Embryonic facial prominence (tissue), 1 donor: ENCODE data around the gene CDKN3.
"Not testable (repeated sequence)": the region's sequence is repeated elsewhere in the genome, so short reads cannot be mapped to it uniquely, and the experiment has no call there.

Experiments
- DNase-seq: peaks from one replicate; pipeline ENCODE4 v3.0.0-alpha.2; 2016; ENCODE audit errors: extremely low spot score

Gene CDKN3

DNA sequence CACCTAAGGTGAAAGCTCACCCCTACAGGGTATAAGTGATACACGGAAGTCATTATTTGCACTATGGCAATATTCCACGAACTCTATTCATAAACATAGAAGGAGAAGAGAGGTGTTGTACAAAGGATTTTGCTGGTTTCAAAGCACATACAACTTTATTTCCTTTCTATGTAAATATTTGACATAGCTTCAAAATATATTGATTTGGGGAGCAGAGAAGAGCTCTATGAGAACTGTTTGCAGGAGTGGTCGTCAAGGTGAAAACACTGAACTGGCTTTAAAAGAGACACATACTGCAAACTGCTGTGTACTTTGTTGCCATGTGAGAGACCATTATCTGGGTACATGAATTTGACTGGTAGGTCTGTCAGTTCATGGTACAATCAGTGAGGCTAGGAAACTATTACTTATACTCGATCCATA lies 27.7 kb downstream of the CDKN3 start:
- no peak for DNase-seq

DNA sequence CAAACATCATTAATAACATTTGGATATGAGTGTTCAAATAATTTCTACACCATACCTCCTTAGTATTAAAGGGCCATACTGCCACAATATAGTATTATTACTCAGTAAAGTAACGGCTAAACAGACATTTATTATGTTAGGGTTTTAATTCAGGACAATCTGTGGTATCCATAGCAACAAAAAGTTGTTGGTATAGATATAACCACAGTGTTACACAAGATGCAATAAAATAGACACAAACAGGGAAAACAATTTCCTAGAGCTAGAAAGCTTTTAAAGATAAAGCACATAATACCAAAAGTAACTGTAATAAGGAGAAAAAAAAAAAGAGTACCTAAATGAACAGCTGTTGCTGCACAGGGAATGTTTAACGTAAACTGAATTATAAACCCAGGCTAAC lies 28.3 kb downstream of the CDKN3 start:
- DNase-seq: no peak

DNA sequence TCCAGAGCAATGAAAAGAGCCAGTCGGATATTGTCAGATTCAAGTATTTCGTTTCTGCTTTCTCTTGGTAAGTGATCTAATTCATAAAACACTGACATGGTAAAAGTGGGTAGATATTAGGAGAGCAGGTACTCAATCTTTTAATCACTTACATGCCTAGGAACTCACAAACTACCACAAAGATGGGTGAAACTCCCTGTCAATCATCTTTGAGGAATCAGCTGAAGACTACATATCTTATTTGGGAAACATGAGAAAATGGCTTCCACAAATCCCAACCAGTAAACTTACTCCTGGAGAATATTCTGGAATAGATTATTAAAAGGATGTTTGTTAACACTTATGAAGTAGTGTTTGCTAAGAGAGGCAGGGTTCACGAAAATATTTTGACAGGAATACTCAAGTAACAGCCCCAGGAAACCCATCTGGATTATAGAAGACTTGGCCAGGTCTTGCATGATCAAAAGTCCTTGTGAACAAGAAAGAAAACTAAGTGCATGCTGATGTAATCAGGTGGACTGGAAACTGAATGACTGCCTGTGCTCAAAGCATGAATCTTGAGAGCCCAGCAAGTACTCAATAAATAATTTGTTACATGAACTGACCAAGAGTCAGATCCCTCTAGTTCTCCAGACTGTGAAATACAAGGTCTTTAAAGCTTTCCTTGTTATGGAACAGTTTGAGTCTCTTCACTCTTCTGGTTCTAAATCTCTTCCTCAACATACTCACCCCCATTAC lies 28.9 kb downstream of the CDKN3 start:
- no peak for DNase-seq

DNA sequence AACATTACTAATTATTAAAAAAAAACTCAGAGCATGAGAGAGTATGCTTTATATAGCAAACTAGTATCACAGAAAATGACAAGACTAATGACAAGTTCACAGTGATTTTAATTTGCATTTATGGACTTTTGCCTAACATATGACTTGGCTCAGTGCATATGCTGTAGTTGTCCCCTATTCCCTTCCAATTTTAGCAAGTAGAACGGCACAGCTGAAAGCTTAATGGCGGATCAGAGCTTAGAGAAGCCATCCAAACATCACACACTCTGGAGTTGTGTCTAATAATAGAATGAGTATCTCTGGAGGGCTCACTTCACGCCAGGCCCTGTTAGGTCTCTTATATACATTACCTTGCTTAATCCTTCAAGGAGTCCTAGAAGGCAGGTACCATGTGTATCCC lies 31.1 kb downstream of the CDKN3 start:
- DNase-seq: no peak

DNA sequence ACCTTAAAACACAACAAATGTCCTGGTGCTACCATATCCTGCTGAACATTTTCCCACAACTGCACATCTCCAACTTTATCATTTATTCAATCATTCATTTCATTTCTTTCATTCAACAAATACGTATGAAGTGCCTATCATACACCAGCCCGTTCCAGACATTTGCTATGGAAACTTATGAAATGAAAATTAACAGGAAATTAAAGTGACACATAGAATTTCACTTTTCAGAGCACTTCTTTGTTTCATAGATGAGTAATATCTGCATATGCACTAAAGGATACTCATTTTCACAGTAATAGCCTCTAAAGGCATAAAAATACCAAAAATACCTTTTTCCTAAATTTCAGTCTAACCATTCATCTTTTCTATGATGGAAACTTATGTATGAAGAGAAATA lies 31.7 kb downstream of the CDKN3 start:
- no peak for DNase-seq

DNA sequence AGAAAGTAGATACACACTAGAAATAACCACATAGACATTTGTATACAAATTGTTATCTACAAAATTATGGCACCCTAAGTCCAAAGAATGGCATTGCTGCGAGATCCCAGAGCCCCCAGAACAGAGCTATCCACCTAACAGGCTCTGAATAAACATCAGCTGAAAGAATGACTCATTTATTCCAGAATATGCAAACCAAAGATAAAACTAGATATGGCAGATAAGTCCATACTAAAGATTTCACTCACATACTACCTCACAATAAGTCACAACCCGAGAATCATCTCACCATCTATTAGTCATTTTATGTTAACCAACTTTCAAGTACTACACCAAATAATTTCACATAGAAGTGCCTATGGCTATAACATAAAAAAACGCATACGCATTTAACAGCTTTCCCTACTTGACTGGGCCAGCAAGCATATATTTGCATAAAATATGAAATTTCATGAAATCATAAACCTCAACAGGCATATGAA lies 38.7 kb downstream of the CDKN3 start:
- DNase-seq: no peak

DNA sequence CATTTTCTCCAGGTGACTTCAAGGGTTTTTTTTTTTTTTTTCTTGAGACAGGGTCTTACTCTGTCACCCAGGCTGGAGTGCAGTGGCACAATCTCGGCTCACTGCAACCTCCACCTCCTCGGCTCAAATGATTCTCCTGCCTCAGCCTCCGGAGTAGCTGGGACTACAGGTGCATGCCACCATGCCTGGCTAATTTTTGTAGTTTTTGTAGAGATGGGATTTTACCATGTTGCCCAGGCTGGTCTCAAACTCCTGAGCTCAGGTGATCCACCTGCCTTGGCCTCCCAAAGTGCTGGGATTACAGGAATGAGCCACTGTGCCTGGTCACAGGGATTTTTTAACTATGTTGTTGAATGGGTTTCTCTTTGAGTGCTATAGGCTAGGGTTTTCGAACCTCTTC lies 41.1 kb downstream of the CDKN3 start:
- DNase-seq: not testable (repeated sequence)

DNA sequence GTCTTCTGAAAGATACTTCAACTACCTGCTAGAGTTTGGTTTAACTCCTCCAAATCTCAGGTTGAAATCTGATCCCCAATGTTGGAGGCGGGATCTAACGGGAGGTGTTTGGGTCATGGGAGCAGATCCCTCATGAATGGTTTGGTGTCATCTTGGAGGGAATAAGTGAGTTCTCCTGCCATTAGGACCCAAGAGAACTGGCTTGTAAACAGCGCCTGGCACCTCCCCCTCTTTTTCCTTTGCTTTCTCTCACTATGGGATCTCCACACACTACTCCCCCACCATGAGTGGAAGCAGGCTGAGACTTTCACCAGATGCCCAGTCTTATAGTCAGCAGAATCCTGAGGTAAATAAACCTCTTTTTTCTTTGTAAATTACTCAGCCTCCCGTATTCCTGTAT lies 41.9 kb downstream of the CDKN3 start:
- DNase-seq: no peak

DNA sequence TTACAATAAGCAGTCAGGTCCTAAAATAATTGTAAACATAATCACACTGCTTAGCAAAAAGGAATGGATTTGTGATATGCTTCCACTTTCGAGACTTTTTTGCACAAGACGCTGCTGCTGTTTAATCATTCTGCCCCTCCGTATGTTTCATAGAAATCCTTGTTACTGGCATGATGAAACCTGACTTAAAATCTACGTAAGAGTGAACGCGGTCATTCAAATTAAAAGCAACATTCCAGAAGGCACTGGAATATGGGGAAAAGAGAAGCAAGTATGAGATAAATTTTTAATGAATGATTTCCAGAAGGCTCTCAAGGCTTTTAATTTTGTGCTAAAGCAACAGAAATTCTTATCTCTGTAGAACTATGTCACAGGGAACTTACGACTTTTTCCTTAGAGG lies 43.2 kb downstream of the CDKN3 start:
- DNase-seq: no peak

DNA sequence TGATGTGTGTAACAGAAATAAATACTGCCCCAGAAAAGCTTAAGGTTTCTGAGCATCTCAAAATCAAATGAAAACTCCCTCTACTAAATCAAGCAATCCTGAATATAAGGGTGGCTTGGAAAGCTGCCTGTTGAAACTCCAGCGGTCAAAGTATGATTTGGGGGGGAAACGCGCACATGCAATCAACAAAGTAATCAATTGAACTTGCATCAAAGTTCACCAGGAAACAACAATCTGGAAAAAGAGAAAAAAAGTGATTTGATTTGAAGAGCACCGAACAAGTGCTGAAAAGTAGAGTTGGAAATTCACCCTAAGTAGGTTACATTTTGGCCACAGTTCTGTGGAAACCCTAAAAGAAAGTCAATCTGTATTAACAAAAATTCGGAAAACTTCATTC lies 43.7 kb downstream of the CDKN3 start:
- DNase-seq: no peak

DNA sequence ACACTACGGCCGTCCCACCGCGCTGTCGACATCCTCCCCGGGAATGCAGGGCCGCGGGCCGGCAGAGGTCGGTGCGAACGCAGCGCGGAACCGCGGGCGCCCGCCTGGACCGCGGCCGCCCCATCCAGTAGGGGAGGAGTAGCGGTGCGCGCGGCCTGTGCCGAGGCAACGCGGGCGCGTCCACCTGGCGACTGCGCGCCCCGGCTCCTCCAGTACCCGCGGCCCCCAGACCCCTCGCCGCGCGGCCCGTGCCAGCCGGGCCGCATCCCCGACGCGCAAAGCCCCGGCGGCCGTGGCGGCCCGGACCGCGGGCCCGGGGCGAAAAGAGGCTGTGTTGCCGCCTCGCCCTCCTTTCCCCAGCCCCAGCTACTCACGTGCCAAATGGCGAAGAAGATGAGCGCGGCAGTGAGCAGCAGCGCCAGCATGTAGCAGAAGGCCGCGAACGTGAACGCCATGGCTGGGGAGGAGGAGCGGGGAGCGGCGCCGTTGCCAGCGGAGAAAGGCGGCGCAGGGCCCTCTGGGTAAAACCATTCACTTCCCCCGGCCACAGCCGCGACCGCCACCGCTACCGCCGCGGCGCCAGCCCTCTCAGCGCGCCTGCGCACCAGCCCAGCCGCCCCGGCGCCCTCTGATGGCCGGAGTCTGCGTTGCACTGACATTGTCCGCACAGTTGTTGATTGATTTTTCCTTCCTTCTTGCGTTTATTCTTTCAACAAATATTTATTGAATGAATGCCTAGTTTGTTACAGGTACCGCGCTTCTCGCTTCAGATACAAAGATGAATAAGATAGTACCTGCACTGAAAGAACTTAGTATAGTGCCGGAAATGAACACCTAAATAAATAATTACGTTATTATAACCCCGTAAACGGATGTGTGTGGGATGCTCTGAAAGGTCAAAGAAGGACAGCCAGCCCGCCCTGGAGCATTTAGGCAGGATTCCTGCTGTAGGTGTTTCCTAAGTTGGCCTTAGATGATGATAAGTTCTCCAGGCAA lies 44.4 kb downstream of the CDKN3 start, which contains the start of gene CNIH1:
Gene CNIH1 (minus strand): TSS at position 502 of the 996 bp plus-strand sequence. CDS start 47 bp downstream, at position 455.
- peak; percentile 91 for DNase-seq

DNA sequence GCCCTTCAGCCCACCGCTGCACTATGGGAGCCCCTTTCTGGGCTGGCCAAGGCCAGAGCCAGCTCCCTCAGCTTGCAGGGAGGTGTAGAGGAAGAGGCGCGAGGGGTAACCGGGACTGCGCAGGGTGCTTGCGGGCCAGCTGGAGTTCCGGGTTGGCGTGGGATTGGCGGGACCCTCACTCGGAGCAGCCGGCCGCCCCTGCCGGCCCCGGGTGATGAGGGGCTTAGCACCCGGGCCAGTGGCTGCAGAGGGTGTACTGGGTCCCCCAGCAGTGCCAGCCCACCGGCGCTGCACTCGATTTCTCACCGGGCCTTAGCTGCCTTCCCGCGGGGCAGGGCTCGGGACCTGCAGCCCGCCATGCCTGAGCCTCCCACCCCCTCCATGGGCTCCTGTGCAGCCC lies 46.2 kb downstream of the CDKN3 start:
- not testable (repeated sequence) for DNase-seq

DNA sequence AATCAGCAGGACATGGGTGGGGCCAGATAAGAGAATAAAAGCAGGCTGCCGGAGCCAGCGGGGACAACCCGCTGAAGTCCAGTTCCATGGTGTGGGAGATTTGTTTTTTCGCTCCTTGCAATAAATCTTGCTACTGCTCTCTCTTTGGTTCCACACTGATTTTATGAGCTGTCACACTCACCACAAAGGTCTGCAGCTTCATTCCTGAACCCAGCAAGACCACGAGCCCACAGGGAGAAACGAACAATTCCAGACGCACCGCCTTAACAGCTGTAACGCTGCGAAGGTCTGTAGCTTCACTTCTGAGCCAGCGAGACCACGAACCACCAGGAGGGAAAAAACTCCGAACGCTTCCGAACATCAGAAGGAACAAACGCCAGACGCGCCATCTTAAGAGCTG lies 47.2 kb downstream of the CDKN3 start:
- DNase-seq: no peak

DNA sequence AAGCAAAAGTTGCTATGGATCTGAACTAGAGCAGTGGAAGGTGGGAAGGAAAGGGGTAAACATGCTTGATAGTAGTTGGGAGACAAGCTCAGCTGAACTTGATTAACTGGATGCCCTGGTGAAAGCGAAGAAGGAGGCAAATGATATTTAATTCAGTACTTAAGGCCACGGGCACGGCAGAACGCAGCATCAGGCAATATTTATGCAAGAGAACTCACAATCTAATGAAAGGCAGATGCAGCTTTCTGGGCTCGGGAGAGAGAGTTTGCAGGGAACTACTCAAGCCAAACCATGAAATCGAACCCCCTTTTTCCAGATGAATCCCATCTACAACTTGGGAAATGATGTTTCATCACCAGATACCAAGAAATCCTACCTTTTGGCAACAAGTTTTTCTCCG lies 47.9 kb downstream of the CDKN3 start:
- peak; percentile 88 for DNase-seq

DNA sequence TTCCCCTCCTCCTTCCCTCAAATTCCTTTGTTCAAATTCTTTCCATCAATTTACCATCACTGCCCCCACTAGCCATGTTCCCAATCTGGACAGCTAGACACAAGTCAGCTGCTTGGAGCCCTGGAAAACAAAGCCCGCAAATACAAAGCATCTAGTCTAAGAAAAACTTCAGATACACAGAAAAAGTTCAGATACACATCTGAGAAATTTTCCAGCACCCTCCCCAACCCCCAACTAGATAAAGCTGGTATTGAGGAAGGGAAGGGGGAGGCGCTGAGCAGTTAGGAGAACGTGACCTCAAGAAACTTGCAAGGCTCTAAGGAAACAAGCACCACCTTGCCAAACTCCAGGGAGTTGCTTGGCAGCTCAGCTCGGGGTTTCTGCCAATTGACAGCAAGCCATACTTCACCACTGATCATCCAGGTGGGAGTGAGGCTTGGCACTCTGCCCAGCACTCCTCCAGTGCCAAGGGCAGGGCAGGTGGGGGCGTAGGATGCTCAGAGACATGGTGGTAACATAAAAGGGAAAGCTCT lies 49.4 kb downstream of the CDKN3 start:
- DNase-seq: peak; percentile 36

DNA sequence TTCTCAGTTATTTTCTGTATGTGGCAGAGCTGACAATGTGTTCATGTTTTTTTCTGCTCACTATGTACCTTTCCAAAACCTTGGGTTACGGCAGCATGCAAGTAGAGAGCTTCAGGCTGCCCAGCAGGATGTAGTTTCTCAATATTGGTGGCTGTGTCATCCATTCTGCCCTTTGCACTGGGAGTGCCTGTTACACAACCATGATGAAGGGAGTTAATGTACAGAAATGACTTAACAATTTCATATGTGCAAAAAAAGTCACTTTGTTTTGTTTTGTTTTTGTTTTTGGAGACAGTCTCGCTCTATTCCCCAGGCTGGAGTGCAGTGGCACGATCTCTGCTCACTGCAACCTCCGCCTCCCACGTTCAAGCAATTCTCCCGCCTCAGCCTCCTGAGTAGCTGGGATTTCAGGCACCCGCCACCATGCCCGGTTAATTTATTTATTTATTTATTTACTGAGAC lies 50.5 kb downstream of the CDKN3 start:
- DNase-seq: no peak

DNA sequence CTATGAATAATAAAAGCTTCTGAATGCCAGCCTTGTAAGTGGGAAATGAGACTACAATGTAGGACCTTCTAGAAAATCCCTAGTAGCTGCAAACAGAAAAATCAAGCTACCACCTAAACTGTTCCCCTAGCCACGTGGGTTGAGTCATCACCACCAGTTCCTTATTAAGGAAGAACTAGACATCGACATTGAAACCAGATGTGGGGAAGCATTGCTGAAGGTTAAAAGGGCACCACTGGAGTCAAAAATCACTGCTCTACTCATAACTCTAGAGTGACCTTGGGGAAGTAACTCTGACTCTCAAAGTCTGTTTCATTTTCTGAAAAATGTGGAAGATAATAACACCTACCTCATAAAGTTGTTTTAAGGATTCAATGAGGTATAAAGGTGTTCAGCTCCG lies 53.7 kb downstream of the CDKN3 start:
- no peak for DNase-seq

DNA sequence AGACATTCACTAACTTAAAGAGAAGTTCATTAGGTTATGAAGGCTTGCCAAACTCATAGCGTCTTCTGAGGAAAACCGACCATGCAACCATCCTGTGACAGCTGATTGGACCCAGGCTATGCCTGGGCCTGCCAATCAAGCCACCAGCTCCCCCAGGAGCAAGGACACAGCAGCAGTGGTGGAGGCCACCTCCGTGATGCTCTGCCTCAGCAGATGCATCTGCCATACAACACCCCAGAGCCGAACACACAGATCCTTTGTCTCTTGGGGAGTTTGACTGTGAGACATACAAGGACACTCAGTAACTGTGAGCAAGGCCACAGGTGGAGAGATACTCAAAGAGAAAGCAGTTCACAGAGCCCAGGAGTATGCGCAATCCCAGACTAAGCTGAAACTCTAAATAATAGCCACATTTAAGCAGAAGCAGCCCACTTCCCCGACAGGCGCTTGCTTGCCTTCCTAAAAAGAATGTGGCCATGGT lies 54.4 kb downstream of the CDKN3 start:
- no peak for DNase-seq

DNA sequence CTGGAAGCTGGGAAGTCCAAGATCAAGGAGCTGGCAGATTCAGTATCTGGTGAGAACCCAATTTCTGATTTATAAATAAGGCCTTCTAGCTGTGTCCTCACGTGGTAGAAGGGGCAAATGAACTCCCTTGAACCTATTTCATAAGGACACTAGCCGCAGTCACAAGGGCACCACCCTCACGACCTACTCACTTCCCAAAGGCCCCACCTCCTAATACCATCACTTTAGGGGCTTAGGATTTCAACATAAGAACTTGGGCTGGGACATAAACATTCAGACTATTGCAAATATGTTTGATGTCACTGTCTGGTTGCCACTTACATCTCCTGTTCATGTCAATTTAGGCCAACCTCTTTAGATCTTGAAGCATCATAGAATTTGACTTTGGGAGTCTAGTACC lies 55.2 kb downstream of the CDKN3 start:
- DNase-seq: no peak

DNA sequence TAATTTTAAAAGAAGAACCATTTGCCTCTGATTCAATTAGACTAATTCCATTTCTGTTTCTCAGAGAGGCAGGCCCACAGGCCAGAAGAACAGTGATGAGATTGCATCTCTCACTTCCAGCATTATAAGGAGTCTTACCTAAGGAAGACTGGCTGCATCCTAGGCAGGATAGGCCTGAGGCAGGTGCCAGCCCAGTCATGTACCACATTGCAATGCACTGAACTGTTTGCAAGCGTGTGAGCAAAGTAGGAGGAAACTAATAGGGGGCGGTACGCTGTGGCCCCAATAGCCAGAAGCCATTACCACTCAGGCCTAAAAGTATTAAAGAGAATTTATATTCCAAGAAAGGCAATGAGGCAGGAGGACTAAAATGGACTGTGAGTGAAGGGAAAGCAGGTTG lies 56.4 kb downstream of the CDKN3 start:
- DNase-seq: no peak

DNA sequence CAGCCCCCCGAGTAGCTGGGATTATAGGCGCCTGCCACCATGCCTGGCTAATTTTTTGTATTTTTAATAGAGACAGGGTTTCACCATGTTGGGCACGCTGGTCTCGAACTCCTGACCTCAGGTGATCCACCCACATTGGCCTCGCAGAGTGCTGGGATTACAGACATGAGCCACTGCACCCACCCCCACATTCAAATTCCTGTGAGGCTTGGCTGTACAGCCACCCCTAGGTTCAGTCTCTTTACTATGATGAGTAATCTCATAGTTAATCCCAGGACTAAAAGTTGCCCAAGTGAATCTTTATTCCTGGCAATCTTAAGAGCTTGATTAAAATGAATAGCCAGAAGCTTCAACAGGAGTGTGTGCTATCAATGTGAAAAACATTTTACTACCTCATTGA lies 57.2 kb downstream of the CDKN3 start:
- DNase-seq: not testable (repeated sequence)

DNA sequence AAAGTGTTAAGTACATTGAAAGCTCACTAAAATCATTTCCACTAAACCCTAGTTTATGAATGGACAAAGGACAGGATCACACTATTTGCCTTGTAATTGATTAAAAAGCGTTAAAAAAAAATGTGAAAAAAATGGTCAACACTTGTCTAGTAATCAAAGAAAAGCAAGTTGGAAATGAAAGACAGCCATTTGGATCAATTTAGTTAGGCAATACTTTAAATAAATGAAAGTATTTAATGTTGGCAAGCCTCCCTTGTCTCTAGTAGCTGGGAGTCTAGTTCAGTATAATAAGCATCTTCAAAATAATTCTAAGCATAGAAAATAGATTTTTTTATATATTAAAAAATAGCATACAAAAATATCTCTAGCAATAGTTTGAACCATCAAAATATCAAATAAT lies 58.6 kb downstream of the CDKN3 start:
- no peak for DNase-seq
